ENCODE measurements around the gene SOST.

Gene SOST

DNA sequence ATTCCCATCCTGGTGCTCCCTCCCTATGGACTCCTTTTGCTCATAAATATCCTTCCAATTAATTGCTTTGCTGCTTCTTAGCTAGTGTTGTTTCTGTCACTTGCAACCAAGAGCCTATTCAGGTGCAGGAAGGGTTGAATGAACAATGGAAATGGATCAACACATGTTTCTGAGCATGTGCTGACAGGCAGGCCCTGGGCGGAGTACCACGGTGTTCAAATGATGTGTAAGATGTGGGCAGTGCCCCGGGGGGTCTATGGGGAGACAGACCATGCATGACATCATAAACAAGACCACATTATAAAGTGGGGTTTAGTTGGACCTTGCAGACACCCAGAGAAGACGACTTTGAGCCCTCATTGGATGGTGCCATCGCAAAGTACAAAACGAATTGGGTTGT lies 48.5 kb downstream of the SOST start:
- FAIRE-seq (no peak), DNase-seq (ENCODE audit: insufficient read length, low spot score) (no peak)

DNA sequence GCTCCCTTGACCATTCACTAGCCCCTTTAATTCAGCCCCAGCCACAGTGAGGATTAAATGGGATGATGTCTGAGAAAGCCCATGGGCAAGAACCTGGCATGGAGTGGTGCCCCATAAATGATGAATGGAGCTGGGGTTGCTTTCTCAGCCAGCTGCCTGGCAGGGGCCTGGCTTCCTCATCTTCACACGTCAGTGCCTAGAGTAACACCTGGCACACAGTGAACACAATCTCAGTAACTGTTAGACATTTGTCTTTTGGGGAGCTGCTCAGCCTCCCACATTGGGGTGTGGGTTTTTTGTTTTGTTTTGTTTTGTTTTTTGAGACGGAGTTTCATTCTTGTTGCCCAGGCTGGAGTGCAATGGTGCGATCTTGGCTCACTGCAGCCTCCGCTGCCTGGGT lies 49.4 kb downstream of the SOST start:
- DNase-seq (ENCODE audit: insufficient read length, low spot score) (no peak), FAIRE-seq (no peak)

GRCh38 chr17:43707184-43707583 lies 51.4 kb downstream of the SOST start:
- DNase-seq (ENCODE audit: insufficient read length, low spot score), result no peak
- FAIRE-seq, result no peak

DNA sequence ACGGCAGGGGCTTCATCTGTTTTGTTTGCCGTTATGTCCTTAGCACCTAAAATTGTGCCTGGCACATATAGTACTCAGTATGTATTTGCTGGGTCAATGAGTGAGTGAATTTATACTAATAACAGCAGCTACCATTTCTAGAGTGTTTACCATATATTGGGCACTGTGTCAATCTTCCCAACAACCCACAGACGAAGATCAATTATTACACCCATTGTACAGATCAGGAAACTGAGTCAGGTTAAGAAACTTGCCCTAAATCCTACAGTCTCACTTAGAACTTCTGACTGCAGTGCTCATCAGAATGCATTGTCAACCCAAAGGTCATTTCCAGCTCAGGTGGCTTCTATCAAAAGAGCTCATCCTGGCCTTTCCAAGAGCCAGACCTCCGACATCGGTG lies 52.4 kb downstream of the SOST start:
- FAIRE-seq, result no peak

More for the DNA sequence above, 52.4 kb downstream of the SOST start:
- no peak for DNase-seq (ENCODE audit: insufficient read length, low spot score)
